H9 (cell line): ENCODE results near the gene RPL36A. TPM values are rescaled to one million over a fixed set of nuclear protein-coding genes. Genes with fewer than 3 reads are reported as not detected.

Experiments used
- DNase-seq: peaks from one replicate; pipeline ENCODE4 v3.0.0-alpha.2; 2017
- H2AFZ ChIP-seq: one replicate; pipeline ENCODE4 v1.6.1; 2013; ENCODE audit warnings: mild to moderate bottlenecking, low read length, control low read depth, moderate library complexity
- H2AK5ac ChIP-seq: 2 replicates; pipeline ENCODE4 v1.6.1; 2013; ENCODE audit warnings: low read length, control low read depth, mixed read lengths; ENCODE audit not compliant: insufficient read length
- H2BK120ac ChIP-seq: one replicate; pipeline ENCODE4 v1.6.1; 2013; ENCODE audit warnings: low read depth, mild to moderate bottlenecking, low read length, control low read depth, inconsistent platforms; ENCODE audit not compliant: poor library complexity, severe bottlenecking
- H2BK12ac ChIP-seq: 2 replicates; pipeline ENCODE4 v1.6.1; 2013; ENCODE audit warnings: low read length, control low read depth, mixed read lengths, low read depth; ENCODE audit not compliant: insufficient read length
- H2BK15ac ChIP-seq: 2 replicates; pipeline ENCODE4 v1.6.1; 2013; ENCODE audit warnings: low read depth, low read length, control low read depth
- H2BK20ac ChIP-seq: one replicate; pipeline ENCODE4 v1.6.1; 2013; ENCODE audit warnings: low read depth, mild to moderate bottlenecking, low read length, control low read depth, inconsistent platforms; ENCODE audit not compliant: poor library complexity, severe bottlenecking
- H2BK5ac ChIP-seq: 2 replicates; pipeline ENCODE4 v1.6.1; 2013; ENCODE audit warnings: low read length, control low read depth, mixed read lengths; ENCODE audit not compliant: insufficient read length
- H3K14ac ChIP-seq: 2 replicates; pipeline ENCODE4 v1.6.1; 2013; ENCODE audit warnings: low read length, control low read depth; ENCODE audit not compliant: insufficient read depth
- H3K18ac ChIP-seq: 2 replicates; pipeline ENCODE4 v1.6.1; 2013; ENCODE audit warnings: low read depth, mild to moderate bottlenecking, mixed read lengths, low read length, control low read depth; ENCODE audit not compliant: insufficient read length
- H3K23ac ChIP-seq: 2 replicates; pipeline ENCODE4 v1.6.1; 2013; ENCODE audit warnings: low read length, control low read depth, mixed read lengths, low read depth; ENCODE audit not compliant: insufficient read length
- H3K23me2 ChIP-seq: 2 replicates; pipeline ENCODE4 v1.6.1; 2013; ENCODE audit warnings: low read depth, mild to moderate bottlenecking, mixed read lengths, low read length, control low read depth; ENCODE audit not compliant: insufficient read length, poor library complexity, severe bottlenecking
- H3K27ac ChIP-seq: 2 replicates; pipeline ENCODE4 v1.5.1; 2013; ENCODE audit warnings: low read length, control low read depth, mixed read lengths, low read depth; ENCODE audit not compliant: insufficient read length
- H3K27me3 ChIP-seq: 2 replicates; pipeline ENCODE4 v1.6.1; 2013; ENCODE audit warnings: low read length, control low read depth, inconsistent platforms; ENCODE audit not compliant: insufficient read depth
- H3K4ac ChIP-seq: 2 replicates; pipeline ENCODE4 v1.6.1; 2013; ENCODE audit warnings: low read depth, mild to moderate bottlenecking, control low read depth, inconsistent platforms, low read length, moderate library complexity
- H3K4me1 ChIP-seq: 2 replicates; pipeline ENCODE4 v1.6.1; 2013; ENCODE audit warnings: low read length, control low read depth, inconsistent platforms; ENCODE audit not compliant: insufficient read depth
- H3K4me2 ChIP-seq: 2 replicates; pipeline ENCODE4 v1.6.1; 2013; ENCODE audit warnings: low read length, control low read depth, mixed read lengths; ENCODE audit not compliant: insufficient read length, insufficient read depth
- H3K56ac ChIP-seq: 2 replicates; pipeline ENCODE4 v1.6.1; 2013; ENCODE audit warnings: low read depth, mild to moderate bottlenecking, mixed read lengths, low read length, control low read depth; ENCODE audit not compliant: insufficient read length
- H3K79me1 ChIP-seq: 2 replicates; pipeline ENCODE4 v1.6.1; 2013; ENCODE audit warnings: low read depth, mild to moderate bottlenecking, moderate library complexity, low read length, control low read depth, inconsistent platforms; ENCODE audit not compliant: insufficient read depth, poor library complexity, severe bottlenecking
- H3K79me2 ChIP-seq: 2 replicates; pipeline ENCODE4 v1.6.1; 2013; ENCODE audit warnings: low read length, control low read depth, inconsistent platforms; ENCODE audit not compliant: insufficient read depth
- H3K9ac ChIP-seq: 2 replicates; pipeline ENCODE4 v1.6.1; 2013; ENCODE audit warnings: low read length, control low read depth, mixed read lengths; ENCODE audit not compliant: insufficient read length; ENCODE audit errors: extremely low read depth
- H3K9me3 ChIP-seq: one replicate; pipeline ENCODE4 v1.6.1; 2013; ENCODE audit warnings: low read depth, low read length, inconsistent platforms; ENCODE audit not compliant: control insufficient read depth
- H3T11ph ChIP-seq: one replicate; pipeline ENCODE4 v1.6.1; 2013; ENCODE audit warnings: mild to moderate bottlenecking, low read length, control low read depth, inconsistent platforms
- H4K20me1 ChIP-seq: one replicate; pipeline ENCODE4 v1.6.1; 2013; ENCODE audit not compliant: control insufficient read depth, insufficient read length, insufficient read depth
- H4K5ac ChIP-seq: 2 replicates; pipeline ENCODE4 v1.6.1; 2013; ENCODE audit warnings: low read depth, mild to moderate bottlenecking, mixed read lengths, low read length, control low read depth; ENCODE audit not compliant: insufficient read length
- H4K8ac ChIP-seq: replicated peaks from 2 replicates; pipeline ENCODE4 v1.6.1; 2013; ENCODE audit warnings: low read length, control low read depth, mixed read lengths, low read depth; ENCODE audit not compliant: insufficient read length
- H4K91ac ChIP-seq: 2 replicates; pipeline ENCODE4 v1.6.1; 2013; ENCODE audit warnings: low read depth, mild to moderate bottlenecking, moderate library complexity, mixed read lengths, low read length, control low read depth; ENCODE audit not compliant: insufficient read length
- H3K27ac Mint-ChIP-seq, 3 experiments: 2 replicates in 2 of 3; 3 replicates in 1 of 3; pipeline ENCODE4 v1.8.0; 2020 to 2021; ENCODE audit warnings: mixed read lengths in 3 of 3, mild to moderate bottlenecking in 1 of 3, moderate library complexity in 1 of 3
- H3K27me3 Mint-ChIP-seq: 2 replicates; pipeline ENCODE4 v1.8.0; 2021; ENCODE audit warnings: low read depth, mild to moderate bottlenecking, moderate library complexity, mixed read lengths
- H3K36me3 Mint-ChIP-seq, 3 experiments: 2 replicates in 2 of 3; 3 replicates in 1 of 3; pipeline ENCODE4 v1.8.0; 2020 to 2021; ENCODE audit warnings: low read depth in 3 of 3, mixed read lengths in 3 of 3; ENCODE audit not compliant: insufficient read depth in 1 of 3
- H3K4me1 Mint-ChIP-seq, 2 experiments: 2 replicates each; pipeline ENCODE4 v1.8.0; 2020; ENCODE audit warnings: mixed read lengths in 2 of 2
- H3K4me3 Mint-ChIP-seq, 2 experiments: 2 replicates in 1 of 2; 3 replicates in 1 of 2; pipeline ENCODE4 v1.8.0; 2020 to 2021; ENCODE audit warnings: mild to moderate bottlenecking in 2 of 2, mixed read lengths in 2 of 2, moderate library complexity in 1 of 2
- H3K9me3 Mint-ChIP-seq, 2 experiments: 2 replicates in 1 of 2; 3 replicates in 1 of 2; pipeline ENCODE4 v1.8.0; 2020; ENCODE audit warnings: mild to moderate bottlenecking in 2 of 2, mixed read lengths in 2 of 2, moderate library complexity in 1 of 2
- CTCF ChIP-seq: fragments of 200-600 bp; sonication (generic); conservative IDR thresholded peaks from 3 replicates; pipeline ENCODE4 v1.8.0; 2021; ENCODE audit warnings: antibody characterized with exemption, mild to moderate bottlenecking
- WGBS: extraction: QIAGEN DNeasy Blood & Tissue Kit; methylation state at CpG from one replicate; pipeline ENCODE4 v1.1.7; 2013; ENCODE audit warnings: missing lambda C conversion rate, low lambda C conversion rate, mixed read lengths; ENCODE audit not compliant: insufficient read length; ENCODE audit errors: extremely low coverage; 5-methylcytosine and 5-hydroxymethylcytosine counted together
- total RNA-seq: library from RNA; stranded (reverse); gene quantifications from 2 replicates; pipeline ENCODE4 v1.2.1, GENCODE V29; 2021

Gene RPL36A
- total RNA-seq, 1 experiment from 2014 or later: 428 TPM

GRCh38 chrX:101347859-101348451 is 42.9 kb upstream of the RPL36A start:
- H2BK12ac ChIP-seq: no peak overlapping the region
- no peak overlapping the region for H2AFZ ChIP-seq
- H3K9ac ChIP-seq: peak overlapping the region; percentile 82
- no peak overlapping the region for H4K91ac ChIP-seq
- no peak overlapping the region for H4K8ac ChIP-seq
- H2BK15ac ChIP-seq: no peak overlapping the region
- H3T11ph ChIP-seq: no peak overlapping the region
- Mint-ChIP-seq H3K36me3 (peaks cover 13 to 37% (median 15%) of the 10 kb centered on the region in 3 experiments), H3K27ac (peak overlapping the region in 1 of 3 experiments; percentile 91; a peak in 1 of 7 replicates), H3K27me3 (0 out of 2 replicates have a peak, but pooled peaks cover 1% of the 10 kb centered on the region), H3K4me1 (peaks cover 5 to 11% of the 10 kb centered on the region in 2 experiments; a peak in 3 of 4 replicates), H3K9me3 (peaks cover 57 to 61% of the 10 kb centered on the region in 2 experiments), H3K4me3 (peak overlapping the region; percentile 89 to 93)
- no peak for DNase-seq
- no peak overlapping the region for H2BK20ac ChIP-seq
- H2AK5ac ChIP-seq: no peak overlapping the region
- no peak overlapping the region for H3K4ac ChIP-seq
- no peak overlapping the region for H3K27ac ChIP-seq
- H3K18ac ChIP-seq: no peak overlapping the region
- no peaks in the 10 kb centered on the region for H3K79me1 ChIP-seq
- peak overlapping the region; percentile 91 for H3K4me2 ChIP-seq
- H3K9me3 ChIP-seq: peaks cover 15% of the 10 kb centered on the region
- no peak overlapping the region for H3K14ac ChIP-seq
- no peaks in the 10 kb centered on the region for H3K27me3 ChIP-seq
- H3K56ac ChIP-seq: no peak overlapping the region
- WGBS: no CpG with 5 or more reads among the region's 14 CpGs
- no peaks in the 10 kb centered on the region for H4K20me1 ChIP-seq
- H4K5ac ChIP-seq: no peak overlapping the region
- no peak overlapping the region for H3K23ac ChIP-seq
- H3K4me1 ChIP-seq: no peaks in the 10 kb centered on the region
- H3K79me2 ChIP-seq: peaks cover 10% of the 10 kb centered on the region; the same call in 1 of the 2 replicates
- no peak overlapping the region for H2BK5ac ChIP-seq
- peaks cover 3% of the 10 kb centered on the region for H3K23me2 ChIP-seq
- H2BK120ac ChIP-seq: no peak overlapping the region
- no peak for TF ChIP-seq CTCF
